ENCODE results near the gene DBH.

Gene DBH

GRCh38 chr9:133701981-133702797 is 66.0 kb downstream of the DBH start:
- no peak for DNase-seq (ENCODE audit: low read depth, low spot score)

DNA sequence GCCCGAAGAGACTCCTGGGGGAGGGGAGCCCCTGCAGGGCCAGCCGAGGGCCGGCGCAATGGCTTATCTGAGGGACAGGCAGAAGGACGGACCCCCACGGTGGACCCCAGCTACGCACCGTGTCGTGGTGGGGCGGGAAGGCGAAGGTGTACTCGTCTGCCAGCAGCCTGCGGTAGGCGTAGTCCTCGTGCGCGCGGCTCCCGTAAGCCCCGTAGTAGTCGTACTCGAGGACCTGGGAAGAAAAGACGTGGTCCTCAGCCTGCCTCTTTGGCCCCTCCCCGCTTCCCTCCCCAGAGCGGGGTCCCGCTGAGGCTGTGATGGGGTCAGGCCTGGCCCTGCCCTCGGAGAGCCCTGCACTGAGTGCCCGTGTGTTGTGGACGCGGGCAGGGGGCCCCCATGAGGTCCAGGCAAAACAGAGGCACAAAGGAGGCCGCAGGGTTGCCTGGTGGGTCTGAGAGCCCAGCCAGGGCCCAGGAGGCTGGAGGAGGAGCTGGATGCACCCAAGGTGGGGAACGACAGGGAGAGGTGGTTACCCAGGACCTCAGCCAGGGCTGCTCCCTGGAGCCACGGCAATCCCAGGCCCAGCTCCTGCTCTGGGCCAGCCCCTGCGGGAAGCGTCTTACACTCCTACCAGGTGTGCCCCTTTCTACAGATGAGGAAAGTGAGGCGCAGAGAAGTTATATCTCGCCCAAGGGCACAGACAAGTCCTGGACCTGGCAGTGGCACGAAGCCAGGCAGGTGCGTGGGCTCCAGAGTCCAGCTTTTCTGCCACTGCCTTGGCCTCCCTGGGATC is 66.8 kb downstream of the DBH start:
- DNase-seq (ENCODE audit: low read depth, low spot score) = no peak

DNA sequence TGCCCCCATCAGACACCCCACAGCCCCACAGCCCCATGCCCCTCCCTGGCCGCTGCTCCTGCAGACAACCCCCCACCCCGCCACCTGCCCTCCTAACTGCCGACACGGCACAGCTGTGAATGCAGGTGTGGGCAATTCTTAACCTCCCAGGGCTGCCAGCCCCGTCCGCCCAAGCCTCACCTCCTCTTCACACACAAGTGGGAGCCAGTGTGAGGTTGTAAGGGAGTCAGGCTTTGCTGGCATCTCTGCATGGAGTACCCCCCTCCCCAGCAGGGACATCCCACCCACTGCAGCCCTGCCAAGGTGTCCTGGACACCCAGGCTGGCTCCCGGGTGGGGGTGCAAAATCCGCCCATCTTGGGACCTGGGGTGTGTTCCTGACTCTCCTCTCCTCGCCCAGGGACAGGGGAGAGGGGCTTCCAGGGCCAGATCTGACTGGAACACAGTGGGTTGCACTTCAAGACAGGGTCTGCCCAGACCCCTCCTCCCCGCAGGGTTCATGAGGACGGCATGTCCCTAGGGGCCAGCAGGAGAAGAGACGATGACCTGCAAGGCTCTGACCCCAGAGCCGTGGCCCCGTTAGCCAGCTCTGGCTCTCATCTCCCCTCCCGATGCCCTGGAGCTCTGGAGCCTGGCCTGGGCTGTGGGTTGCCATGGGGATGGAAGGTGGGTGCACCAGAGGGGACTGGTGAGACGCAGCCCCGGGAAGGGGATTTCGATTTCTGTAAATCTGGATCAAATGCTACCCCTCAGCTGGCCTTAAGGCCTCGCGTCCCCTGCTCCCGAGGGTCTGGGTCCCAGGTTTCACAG is 67.6 kb downstream of the DBH start:
- no peak for DNase-seq (ENCODE audit: low read depth, low spot score)

GRCh38 chr9:133704711-133705181 is 68.6 kb downstream of the DBH start:
- DNase-seq (ENCODE audit: low read depth, low spot score) = no peak

DNA sequence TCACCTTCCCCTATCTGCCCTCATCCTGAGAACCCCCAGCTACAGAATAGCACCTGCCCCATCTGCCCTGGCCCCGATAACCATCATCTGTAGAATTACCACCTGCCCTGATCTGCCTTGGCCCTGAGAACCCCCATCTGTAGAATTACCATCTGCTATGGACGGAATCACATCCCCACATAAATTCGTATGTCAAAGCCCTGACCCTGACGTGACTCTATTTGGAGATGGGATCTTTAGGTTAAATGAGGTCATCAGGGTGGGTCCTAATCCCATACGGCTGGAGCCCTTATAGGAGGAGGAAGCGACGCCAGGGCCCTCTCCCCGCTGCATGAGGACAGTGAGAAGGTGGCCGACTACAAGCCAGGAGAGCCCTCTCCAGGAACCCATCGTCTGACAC is 69.4 kb downstream of the DBH start:
- DNase-seq (ENCODE audit: low read depth, low spot score) = no peak

DNA sequence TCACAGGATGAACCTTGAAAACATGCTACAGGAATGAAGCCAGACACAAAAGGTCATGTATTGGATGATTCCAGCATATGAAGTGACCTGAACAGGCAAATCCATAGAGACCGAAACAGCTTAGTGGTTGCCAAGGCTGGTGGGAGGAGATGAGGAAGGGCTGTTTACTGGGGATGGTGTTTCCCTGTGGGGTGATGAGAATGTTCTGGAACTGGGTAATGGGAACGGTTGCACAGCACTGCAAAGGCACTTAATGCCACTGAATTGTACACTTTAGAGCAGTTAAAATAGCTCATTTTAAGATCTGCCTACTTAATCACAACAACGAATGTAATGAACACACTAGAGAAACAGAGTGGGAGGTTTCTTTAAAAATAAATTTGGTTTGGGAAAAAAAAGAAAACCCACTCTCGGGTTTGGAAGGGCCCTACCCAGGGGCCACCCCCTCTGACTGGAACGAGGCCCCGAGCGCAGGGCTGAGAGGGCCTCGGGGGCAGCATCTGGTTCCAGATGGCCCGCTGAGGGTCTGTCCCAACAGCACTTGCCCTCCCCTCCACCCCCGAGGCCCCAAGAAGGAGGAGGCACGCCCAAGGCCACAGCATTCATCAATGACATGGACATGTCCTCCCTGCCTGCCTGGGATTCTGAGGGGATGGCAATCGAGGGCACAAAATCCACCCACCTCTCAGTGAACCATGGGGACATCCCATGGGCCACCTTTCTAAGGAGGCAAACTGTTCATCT is 70.3 kb downstream of the DBH start:
- DNase-seq (ENCODE audit: low read depth, low spot score) = no peak

GRCh38 chr9:133707065-133707762 is 71.1 kb downstream of the DBH start:
- DNase-seq (ENCODE audit: low read depth, low spot score) = no peak

GRCh38 chr9:133707763-133708245 is 71.6 kb downstream of the DBH start:
- no peak for DNase-seq (ENCODE audit: low read depth, low spot score)

DNA sequence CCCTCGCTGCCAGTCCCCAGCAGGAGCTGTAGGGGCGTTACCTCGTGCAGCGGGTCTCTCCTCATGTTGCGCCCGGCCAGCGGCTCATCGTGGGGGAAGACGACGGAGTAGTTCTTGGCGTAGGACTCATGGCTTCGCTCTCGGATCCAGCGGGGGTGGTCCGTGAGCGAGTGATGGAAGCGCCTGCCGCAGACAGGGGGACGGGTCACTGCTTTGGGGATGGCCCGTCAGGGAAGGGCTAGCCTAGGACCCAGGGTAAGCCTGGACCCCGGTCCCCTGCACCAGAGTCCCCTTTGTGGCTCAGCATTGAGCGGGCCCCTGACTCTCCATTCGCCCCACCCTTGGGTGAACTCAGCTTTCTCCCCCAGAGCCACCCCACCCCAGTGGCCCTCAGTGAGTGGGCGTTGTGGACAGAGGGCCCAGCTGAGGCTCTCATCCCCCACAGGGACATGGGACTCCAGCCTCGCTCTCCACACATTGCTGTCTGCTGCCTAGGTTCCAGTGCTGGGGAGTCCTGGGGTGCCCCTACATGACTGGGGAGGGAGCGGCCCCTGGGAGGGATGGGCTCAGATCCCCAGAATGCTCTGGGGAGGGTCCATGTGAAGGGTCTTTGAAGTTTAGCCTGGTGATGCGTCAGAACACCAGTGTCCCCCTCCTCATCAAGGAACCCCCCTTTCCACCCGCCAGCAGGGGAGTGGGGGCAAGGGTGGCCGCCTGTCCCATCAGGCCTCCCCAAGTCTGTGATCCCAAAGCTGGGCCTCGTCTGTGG is 72.3 kb downstream of the DBH start:
- DNase-seq (ENCODE audit: low read depth, low spot score) = no peak

Measured in brain pericyte (primary cell).